Naive B cell (primary cell): ENCODE measurements around the gene NRG2. TPM values are rescaled to one million over a fixed set of nuclear protein-coding genes. Genes with fewer than 3 reads are reported as not detected.

Experiments
- ATAC-seq, 2 donors: fragments of 150-1000 bp; cut with Tn5 transposase; 2 replicates each; pipeline ENCODE4 v1.10.0; 2021; ENCODE audit warnings: low read depth in 2 of 2, mild to moderate bottlenecking in 2 of 2, moderate library complexity in 2 of 2
- DNase-seq: peaks from one replicate; pipeline ENCODE4 v3.0.0; 2022
- H3K27ac Mint-ChIP-seq, 6 donors: one replicate each; pipeline ENCODE4 v1.8.0; 2020 to 2022; ENCODE audit warnings: mild to moderate bottlenecking in 6 of 6, mixed read lengths in 6 of 6, moderate library complexity in 5 of 6, inconsistent platforms in 2 of 6
- H3K27me3 Mint-ChIP-seq, 3 donors: one replicate each; pipeline ENCODE4 v1.8.0; 2021 to 2022; ENCODE audit warnings: mixed read lengths in 3 of 3, mild to moderate bottlenecking in 1 of 3
- H3K36me3 Mint-ChIP-seq, 2 donors: one replicate each; pipeline ENCODE4 v1.8.0; 2020 to 2022; ENCODE audit warnings: mixed read lengths in 2 of 2, inconsistent platforms in 1 of 2, mild to moderate bottlenecking in 1 of 2
- H3K4me1 Mint-ChIP-seq, 3 donors: one replicate each; pipeline ENCODE4 v1.8.0; 2020 to 2022; ENCODE audit warnings: mixed read lengths in 3 of 3, inconsistent platforms in 1 of 3, mild to moderate bottlenecking in 1 of 3, moderate library complexity in 1 of 3
- H3K4me3 Mint-ChIP-seq, 8 donors: one replicate each; pipeline ENCODE4 v1.8.0; 2020 to 2022; ENCODE audit warnings: mild to moderate bottlenecking in 8 of 8, mixed read lengths in 8 of 8, moderate library complexity in 8 of 8, inconsistent platforms in 2 of 8
- H3K9me3 Mint-ChIP-seq, 7 donors: one replicate each; pipeline ENCODE4 v1.8.0; 2020 to 2022; ENCODE audit warnings: mixed read lengths in 7 of 7, mild to moderate bottlenecking in 5 of 7, inconsistent platforms in 2 of 7, moderate library complexity in 1 of 7
- polyA plus RNA-seq, 6 donors: library from polyadenylated mRNA; unstranded; fragments of 300-500 nt; fragmentation: Illumina TruSeq; gene quantifications; one replicate each; pipeline ENCODE4 v1.2.3, GENCODE V29; 2021; ENCODE audit warnings: low read depth in 6 of 6

NRG2 gene
- polyA plus RNA-seq, 6 donors from 2014 or later: 0.15 to 0.21 TPM; not detected in 4

- no peak for ATAC-seq
- H3K4me3 Mint-ChIP-seq: no peak overlapping the region
- no peaks in the 10 kb centered on the region for H3K36me3 Mint-ChIP-seq
- DNase-seq: no peak
- no peaks in the 10 kb centered on the region for H3K4me1 Mint-ChIP-seq
- peak overlapping the region in 1 of 6 donors; percentile 21 for H3K27ac Mint-ChIP-seq
- no peaks in the 10 kb centered on the region for H3K9me3 Mint-ChIP-seq
- H3K27me3 Mint-ChIP-seq: peaks cover 19 to 64% (median 51%) of the 10 kb centered on the region in 3 donors
Observed at GRCh38 chr5:139810341-139811273, 232.5 kb downstream of the NRG2 start.

- DNase-seq: no peak
- Mint-ChIP-seq H3K36me3 (no peaks in the 10 kb centered on the region), H3K27ac (no peak overlapping the region), H3K27me3 (peaks cover 30 to 65% (median 53%) of the 10 kb centered on the region in 3 donors), H3K4me1 (no peaks in the 10 kb centered on the region), H3K9me3 (no peaks in the 10 kb centered on the region), H3K4me3 (no peak overlapping the region)
- ATAC-seq: no peak
Observed at GRCh38 chr5:139809331-139809810, 233.7 kb downstream of the NRG2 start.

DNA sequence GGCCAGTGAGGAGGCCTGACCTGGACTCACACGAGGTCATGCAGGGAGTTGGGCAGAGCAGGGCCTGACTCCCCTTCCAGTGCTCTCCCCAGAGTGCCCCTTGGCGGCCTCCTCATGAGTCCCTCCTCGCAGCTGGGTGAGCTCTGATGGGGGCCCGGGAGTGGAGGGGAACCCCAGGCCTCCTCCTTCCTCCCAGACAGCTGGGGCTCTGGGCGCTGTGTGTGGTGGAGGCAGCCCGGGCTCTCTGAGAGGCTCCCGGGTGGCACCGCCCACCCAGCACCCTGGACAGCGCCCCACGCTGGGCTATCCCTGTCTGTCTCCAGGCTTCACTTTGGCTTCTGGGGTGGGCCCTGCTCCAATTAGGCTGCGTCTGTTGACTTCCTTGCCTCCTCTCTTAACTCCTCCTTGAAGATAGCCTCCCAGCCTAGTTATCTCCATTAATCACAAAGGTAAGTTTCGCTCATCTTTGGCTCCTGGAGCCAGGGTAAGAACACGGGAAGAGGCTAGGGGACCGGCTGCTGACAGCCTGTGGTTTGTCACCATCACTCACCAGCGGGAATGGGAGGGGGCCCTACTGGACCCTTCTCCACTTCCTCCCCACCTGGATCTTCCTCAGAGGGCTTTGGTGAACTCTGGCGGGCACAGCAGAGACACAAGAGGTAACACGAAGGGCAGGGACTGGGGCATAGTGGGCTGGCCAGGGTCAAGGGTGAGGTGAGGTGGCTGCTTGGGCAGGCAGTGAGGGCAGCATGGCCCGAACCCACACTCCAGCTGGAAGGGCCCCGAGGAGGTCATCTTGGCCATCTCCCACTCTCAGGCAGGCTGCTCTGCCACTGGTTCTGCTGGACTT lies 234.4 kb downstream of the NRG2 start:
- peak; percentile 35 to 55 for ATAC-seq
- H3K4me3 Mint-ChIP-seq: no peak overlapping the region
- H3K36me3 Mint-ChIP-seq: no peaks in the 10 kb centered on the region
- DNase-seq: no peak
- no peaks in the 10 kb centered on the region for H3K9me3 Mint-ChIP-seq
- peaks cover 30 to 64% (median 59%) of the 10 kb centered on the region in 3 donors for H3K27me3 Mint-ChIP-seq
- no peak overlapping the region for H3K27ac Mint-ChIP-seq
- H3K4me1 Mint-ChIP-seq: no peaks in the 10 kb centered on the region

- H3K4me3 Mint-ChIP-seq: no peak overlapping the region
- H3K9me3 Mint-ChIP-seq: no peaks in the 10 kb centered on the region
- peaks cover 30 to 69% (median 67%) of the 10 kb centered on the region in 3 donors for H3K27me3 Mint-ChIP-seq
- ATAC-seq (no peak), DNase-seq (no peak)
- no peak overlapping the region for H3K27ac Mint-ChIP-seq
- no peaks in the 10 kb centered on the region for H3K36me3 Mint-ChIP-seq
- H3K4me1 Mint-ChIP-seq: no peaks in the 10 kb centered on the region
Observed at GRCh38 chr5:139807647-139808030, 235.5 kb downstream of the NRG2 start.

GRCh38 chr5:139806726-139807646 lies 236.1 kb downstream of the NRG2 start:
- Mint-ChIP-seq H3K27me3 (peaks cover 32 to 71% (median 68%) of the 10 kb centered on the region in 3 donors), H3K4me3 (no peak overlapping the region), H3K27ac (peak overlapping the region in 1 of 6 donors; percentile 58), H3K9me3 (no peaks in the 10 kb centered on the region), H3K4me1 (no peaks in the 10 kb centered on the region), H3K36me3 (peaks cover 0 to under 1% of the 10 kb centered on the region in 2 donors)
- DNase-seq (no peak), ATAC-seq (no peak)

GRCh38 chr5:139806111-139806510 lies 237.0 kb downstream of the NRG2 start:
- ATAC-seq (no peak), DNase-seq (no peak)
- Mint-ChIP-seq H3K4me1 (no peaks in the 10 kb centered on the region), H3K9me3 (no peaks in the 10 kb centered on the region), H3K27ac (peak overlapping the region in 1 of 6 donors; percentile 58), H3K36me3 (peaks cover 0 to 9% of the 10 kb centered on the region in 2 donors), H3K4me3 (no peak overlapping the region), H3K27me3 (peaks cover 35 to 73% (median 69%) of the 10 kb centered on the region in 3 donors)

GRCh38 chr5:139805545-139805944 lies 237.6 kb downstream of the NRG2 start:
- ATAC-seq (no peak), DNase-seq (no peak)
- Mint-ChIP-seq H3K27ac (no peak overlapping the region), H3K4me3 (no peak overlapping the region), H3K27me3 (peaks cover 35 to 75% (median 71%) of the 10 kb centered on the region in 3 donors), H3K9me3 (no peaks in the 10 kb centered on the region), H3K4me1 (no peaks in the 10 kb centered on the region), H3K36me3 (peaks cover 0 to 10% of the 10 kb centered on the region in 2 donors)

DNA sequence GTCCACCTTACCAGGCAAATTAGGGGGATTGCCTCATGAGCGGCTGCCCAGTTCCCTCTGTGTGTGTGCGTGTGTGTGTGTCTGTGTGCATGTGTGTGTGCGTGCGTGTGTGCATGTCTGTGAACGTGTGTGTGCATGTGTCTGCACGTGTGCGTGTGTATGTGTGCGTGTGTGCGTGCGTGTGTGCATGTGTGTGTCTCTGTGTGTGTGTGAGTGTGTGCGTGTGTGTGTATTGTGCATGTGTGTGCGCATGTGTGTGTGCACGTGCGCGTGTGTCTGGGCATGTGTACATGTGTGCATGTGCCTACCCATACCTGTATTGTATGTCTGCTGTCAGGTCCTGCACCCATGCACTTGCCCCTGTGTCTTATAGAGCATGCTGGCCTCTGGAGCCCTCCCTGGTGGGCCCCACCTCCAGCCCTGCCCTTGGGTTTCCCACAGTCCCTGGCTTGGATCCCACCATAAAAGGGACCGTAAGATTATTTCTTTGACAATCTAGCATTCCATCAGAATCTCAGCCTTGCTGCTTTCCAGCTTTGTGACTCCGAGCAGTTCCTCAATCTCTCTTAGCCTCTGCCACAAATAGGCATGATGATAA lies 238.2 kb downstream of the NRG2 start:
- Mint-ChIP-seq H3K36me3 (peaks cover 0 to 10% of the 10 kb centered on the region in 2 donors), H3K27ac (no peak overlapping the region), H3K27me3 (peaks cover 30 to 75% (median 72%) of the 10 kb centered on the region in 3 donors), H3K9me3 (no peaks in the 10 kb centered on the region), H3K4me3 (no peak overlapping the region), H3K4me1 (no peaks in the 10 kb centered on the region)
- DNase-seq (no peak), ATAC-seq (no peak)

DNA sequence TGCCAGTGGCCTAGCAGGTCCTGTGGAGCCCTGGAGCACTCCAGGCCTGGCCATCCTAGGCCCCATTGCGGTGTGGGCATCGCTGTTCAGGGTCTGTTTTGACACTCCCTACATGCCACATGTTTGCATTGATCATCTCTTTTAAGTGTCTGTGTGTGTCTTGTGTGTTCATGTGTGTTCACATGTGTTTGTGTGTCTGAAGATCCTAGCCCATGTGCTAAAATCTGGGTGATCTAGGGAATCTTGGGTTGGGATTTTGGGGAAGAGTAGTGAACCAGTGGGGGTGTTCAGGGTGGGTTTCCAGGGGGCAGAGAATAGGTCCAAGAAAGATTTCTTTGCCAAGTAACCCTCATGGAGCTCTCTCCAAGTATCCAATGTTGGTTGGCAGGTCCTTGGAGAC lies 239.1 kb downstream of the NRG2 start:
- Mint-ChIP-seq H3K4me3 (no peak overlapping the region), H3K4me1 (no peaks in the 10 kb centered on the region), H3K27ac (no peak overlapping the region), H3K36me3 (peaks cover 0 to 10% of the 10 kb centered on the region in 2 donors), H3K9me3 (no peaks in the 10 kb centered on the region), H3K27me3 (peaks cover 36 to 81% (median 75%) of the 10 kb centered on the region in 3 donors)
- DNase-seq (no peak), ATAC-seq (no peak)

- H3K4me3 Mint-ChIP-seq: no peak overlapping the region
- peaks cover 46 to 94% (median 90%) of the 10 kb centered on the region in 3 donors for H3K27me3 Mint-ChIP-seq
- peaks cover 7 to 12% (median 11%) of the 10 kb centered on the region in 3 donors for H3K4me1 Mint-ChIP-seq
- H3K9me3 Mint-ChIP-seq: no peaks in the 10 kb centered on the region
- H3K36me3 Mint-ChIP-seq: peaks cover 0 to 10% of the 10 kb centered on the region in 2 donors
- DNase-seq (no peak), ATAC-seq (no peak)
- peak overlapping the region in 1 of 6 donors; percentile 73 for H3K27ac Mint-ChIP-seq
Observed at GRCh38 chr5:139799359-139799758, 243.7 kb downstream of the NRG2 start.

- no peak overlapping the region for H3K27ac Mint-ChIP-seq
- peaks cover 7 to 14% (median 11%) of the 10 kb centered on the region in 3 donors for H3K4me1 Mint-ChIP-seq
Observed at GRCh38 chr5:139798883-139799282, 244.2 kb downstream of the NRG2 start.

GRCh38 chr5:139797856-139798510 lies 245.1 kb downstream of the NRG2 start:
- Mint-ChIP-seq H3K27me3 (peaks cover 52 to 94% (median 89%) of the 10 kb centered on the region in 3 donors), H3K4me3 (peak overlapping the region in 2 of 8 donors; percentile 6 to 7), H3K4me1 (peaks cover 7 to 14% (median 11%) of the 10 kb centered on the region in 3 donors), H3K9me3 (no peaks in the 10 kb centered on the region), H3K27ac (peak overlapping the region in 1 of 6 donors; percentile 33), H3K36me3 (peaks cover 0 to 10% of the 10 kb centered on the region in 2 donors)
- DNase-seq (no peak), ATAC-seq (no peak)

More at GRCh38 chr5:139798883-139799282, 244.2 kb downstream of the NRG2 start:
- no peak for ATAC-seq
- Mint-ChIP-seq H3K9me3 (no peaks in the 10 kb centered on the region), H3K4me3 (peak overlapping the region in 2 of 8 donors; percentile 25 to 27), H3K27me3 (peaks cover 51 to 94% (median 91%) of the 10 kb centered on the region in 3 donors), H3K36me3 (peaks cover 0 to 10% of the 10 kb centered on the region in 2 donors)
- DNase-seq: no peak
